GM23248 (cell line): Measurements from ENCODE around the gene TMEM53.

ENCODE experiments used
- EZH2 ChIP-seq: fragments of 200-600 bp; sonication (generic); IDR thresholded peaks from 2 replicates; pipeline ENCODE4 v1.6.1; 2018; ENCODE audit warnings: antibody characterized with exemption, mild to moderate bottlenecking; ENCODE audit not compliant: insufficient read depth, poor library complexity, severe bottlenecking
- EZH2phosphoT487 ChIP-seq: fragments of 200-600 bp; sonication (generic); IDR thresholded peaks from 2 replicates; pipeline ENCODE4 v1.6.1; 2018; ENCODE audit warnings: antibody characterized with exemption, moderate library complexity, mild to moderate bottlenecking, low read depth; ENCODE audit not compliant: insufficient read depth

DNA sequence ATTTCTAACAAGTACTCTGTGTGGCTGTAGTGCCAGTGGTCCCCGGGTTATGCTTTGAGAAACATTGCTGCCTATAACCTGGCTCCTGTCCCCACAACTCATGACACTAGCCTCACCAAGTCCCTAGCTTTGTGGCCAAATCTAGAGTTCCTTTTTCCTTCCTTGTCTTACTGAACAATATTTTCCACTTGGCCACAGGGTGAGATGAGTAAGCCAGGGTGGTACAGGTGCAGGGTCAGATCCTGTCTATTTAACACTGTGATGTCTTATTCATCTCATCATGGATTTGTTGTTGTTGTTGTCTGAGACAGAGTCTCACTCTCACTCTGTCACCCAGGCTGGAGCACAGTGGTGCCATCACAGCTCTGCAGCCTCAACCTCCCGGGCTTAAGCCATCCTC is 18.9 kb upstream of the TMEM53 start:
- TF ChIP-seq EZH2 (no peak), EZH2phosphoT487 (no peak)
